Upper lobe of left lung (tissue), 6 donors: ENCODE results near the gene WDR37. TPM values are rescaled to one million over a fixed set of nuclear protein-coding genes. Genes with fewer than 3 reads are reported as not detected.
A peak's percentile ranks its signal among the peaks of the same experiment; 100 is the strongest.
"Not testable (repeated sequence)": the region's sequence is repeated elsewhere in the genome, so short reads cannot be mapped to it uniquely, and the experiment has no call there.

ENCODE experiments used
- ATAC-seq, 2 donors: fragments of 200-7000 bp; cut with Tn5 transposase; one replicate each; pipeline ENCODE4 v1.9.1; 2022; ENCODE audit warnings: mild to moderate bottlenecking in 2 of 2, moderate library complexity in 2 of 2; ENCODE audit not compliant: low FRiP score in 2 of 2
- DNase-seq, 2 donors: peaks; one replicate each; pipeline ENCODE4 v3.0.0-alpha.2; 2019 to 2020
- H3K27ac ChIP-seq, 4 donors: fragments of 200-600 bp; sonication (generic); one replicate each; pipeline ENCODE4 v1.5.1; 2016 to 2019
- H3K27me3 ChIP-seq, 4 donors: fragments of 200-600 bp; sonication (generic); one replicate each; pipeline ENCODE4 v1.5.1; 2017 to 2019
- H3K36me3 ChIP-seq, 4 donors: fragments of 200-600 bp; sonication (generic); one replicate each; pipeline ENCODE4 v1.5.1; 2016 to 2019
- H3K4me1 ChIP-seq, 4 donors: fragments of 200-600 bp; sonication (generic); one replicate each; pipeline ENCODE4 v1.5.1; 2018 to 2019
- H3K4me3 ChIP-seq, 4 donors: fragments of 200-600 bp; sonication (generic); one replicate each; pipeline ENCODE4 v1.5.1; 2017 to 2019; ENCODE audit warnings: mild to moderate bottlenecking in 2 of 4, moderate library complexity in 1 of 4
- H3K9me3 ChIP-seq, 4 donors: fragments of 200-600 bp; sonication (generic); one replicate each; pipeline ENCODE4 v1.5.1; 2018 to 2019
- CTCF ChIP-seq, 6 experiments: fragments of 450-650 bp in 4 of 6; fragments of 200-600 bp in 2 of 6; sonication (generic) in 2 of 6; IDR thresholded peaks; one replicate each; pipeline ENCODE4 v1.5.1; 2016 to 2019; ENCODE audit warnings: antibody characterized with exemption in 6 of 6
- EP300 ChIP-seq, 4 donors: sonication (generic); formaldehyde crosslinking; IDR thresholded peaks; one replicate each; pipeline ENCODE4 v1.5.1; 2017; ENCODE audit warnings: antibody characterized with exemption in 4 of 4, control low read depth in 2 of 4
- POLR2A ChIP-seq, 4 donors: fragments of 450-650 bp; IDR thresholded peaks; one replicate each; pipeline ENCODE4 v1.5.1; 2016 to 2017; ENCODE audit warnings: antibody characterized with exemption in 4 of 4, mild to moderate bottlenecking in 2 of 4
- POLR2AphosphoS5 ChIP-seq, 2 donors: sonication (generic); formaldehyde crosslinking; IDR thresholded peaks; one replicate each; pipeline ENCODE4 v1.5.1; 2017; ENCODE audit warnings: antibody characterized with exemption in 2 of 2
- WGBS, 2 donors: methylation state at CpG; one replicate each; pipeline ENCODE4 v1.1.5; 2017 to 2018; 5-methylcytosine and 5-hydroxymethylcytosine counted together
- total RNA-seq, 6 donors: library from RNA; depleted of rRNA in 4 of 6; stranded (reverse); fragments of >200 nt in 4 of 6; gene quantifications; one replicate each; pipeline versions ENCODE4 v1.1.0 to v1.2.1, GENCODE V29; 2016 to 2021
- donor health status: DM: no; HTN: no; CAD: no; lungs with moderate emphysema.
- donor health status: DM: no; HTN: yes; CAD: no; lungs with severe emphysema.

WDR37 gene
- total RNA-seq, 6 donors from 2014 or later: 18.1 to 31.4 (median 19.9) TPM

- WGBS, 2 donors: 81 to 88% methylated on average over 12 of the region's 12 CpGs
Observed at GRCh38 chr10:1158066-1158465, 101.9 kb downstream of the WDR37 start.

GRCh38 chr10:1158536-1158935 lies 102.4 kb downstream of the WDR37 start:
- H3K4me1 ChIP-seq, H3K4me3 ChIP-seq, H3K27me3 ChIP-seq, ATAC-seq, H3K36me3 ChIP-seq, H3K27ac ChIP-seq, H3K9me3 ChIP-seq, DNase-seq: not testable (repeated sequence)
- 80 to 93% methylated on average over 10 of the region's 10 CpGs for WGBS, 2 donors

More at GRCh38 chr10:1158066-1158465, 101.9 kb downstream of the WDR37 start:
- no peak for TF ChIP-seq CTCF (IDR thresholded peaks at IDR 0.05)
- no peak for TF ChIP-seq POLR2AphosphoS5 (IDR thresholded peaks at IDR 0.05)
- no peak for TF ChIP-seq POLR2A (IDR thresholded peaks at IDR 0.05)
- no peak for TF ChIP-seq EP300 (IDR thresholded peaks at IDR 0.05)
- ATAC-seq: no peak
- no peak overlapping the region for H3K27ac ChIP-seq
- H3K4me3 ChIP-seq: no peak overlapping the region
- no peaks in the 10 kb centered on the region for H3K27me3 ChIP-seq
- peak in 1 of 2 donors; percentile 46 for DNase-seq
- H3K36me3 ChIP-seq: no peaks in the 10 kb centered on the region
- H3K4me1 ChIP-seq: no peaks in the 10 kb centered on the region
- H3K9me3 ChIP-seq: no peaks in the 10 kb centered on the region

GRCh38 chr10:1159131-1160061 lies 103.2 kb downstream of the WDR37 start:
- peak in 1 of 2 donors; percentile 23 for ATAC-seq
- no peaks in the 10 kb centered on the region for H3K9me3 ChIP-seq
- DNase-seq: peak; percentile 6 to 73
- TF ChIP-seq CTCF (IDR thresholded peaks at IDR 0.05) (no peak), POLR2A (IDR thresholded peaks at IDR 0.05) (no peak)
- H3K27ac ChIP-seq: no peak overlapping the region
- 88 to 90% methylated on average over 48 to 56 of the region's 59 CpGs for WGBS, 2 donors
- no peaks in the 10 kb centered on the region for H3K27me3 ChIP-seq
- H3K36me3 ChIP-seq: no peaks in the 10 kb centered on the region
- no peaks in the 10 kb centered on the region for H3K4me1 ChIP-seq
- H3K4me3 ChIP-seq: no peak overlapping the region

- WGBS, 2 donors: 84 to 85% methylated on average over 24 to 25 of the region's 25 CpGs
- Histone ChIP-seq H3K27ac (no peak overlapping the region), H3K9me3 (no peaks in the 10 kb centered on the region), H3K4me1 (no peaks in the 10 kb centered on the region), H3K4me3 (no peak overlapping the region), H3K27me3 (no peaks in the 10 kb centered on the region), H3K36me3 (no peaks in the 10 kb centered on the region)
- TF ChIP-seq POLR2AphosphoS5 (IDR thresholded peaks at IDR 0.05) (no peak), CTCF (IDR thresholded peaks at IDR 0.05) (no peak), EP300 (IDR thresholded peaks at IDR 0.05) (no peak), POLR2A (IDR thresholded peaks at IDR 0.05) (no peak)
- no peak for ATAC-seq
- DNase-seq: peak; percentile 12 to 66
Observed at GRCh38 chr10:1160561-1161314, 104.6 kb downstream of the WDR37 start.

- not testable (repeated sequence) for H3K4me1 ChIP-seq, ATAC-seq
- WGBS, 2 donors: 78 to 83% methylated on average over 5 of the region's 5 CpGs
Observed at GRCh38 chr10:1161315-1161673, 105.1 kb downstream of the WDR37 start.

More at GRCh38 chr10:1161315-1161673, 105.1 kb downstream of the WDR37 start:
- not testable (repeated sequence) for H3K4me3 ChIP-seq, H3K9me3 ChIP-seq, H3K36me3 ChIP-seq, H3K27ac ChIP-seq, DNase-seq, H3K27me3 ChIP-seq
